Measurements from ENCODE around the gene CLCNKB. TPM values are rescaled to one million over a fixed set of nuclear protein-coding genes. Genes with fewer than 3 reads are reported as not detected.

Gene CLCNKB
- total RNA-seq, 1 donor from 2014 or later: not detected

- Histone ChIP-seq H3K4me3 (no peak overlapping the region), H3K9me3 (no peaks in the 10 kb centered on the region), H3K36me3 (no peaks in the 10 kb centered on the region), H3K27me3 (no peaks in the 10 kb centered on the region), H3K27ac (peak overlapping the region in 1 of 2 donors; percentile 59), H3K4me1 (peaks cover 19 to 24% of the 10 kb centered on the region in 2 donors)
- intact Hi-C loops (cut with DNase I): loop anchor here (5.0 kb wide), 1 partner anchor 291 kb away; the partner anchor contains the start of gene SZRD1
- peak in 1 of 2 donors; percentile 86 for DNase-seq (ENCODE audit: low spot score in 2 of 2)
- TF ChIP-seq, protein P1, sequence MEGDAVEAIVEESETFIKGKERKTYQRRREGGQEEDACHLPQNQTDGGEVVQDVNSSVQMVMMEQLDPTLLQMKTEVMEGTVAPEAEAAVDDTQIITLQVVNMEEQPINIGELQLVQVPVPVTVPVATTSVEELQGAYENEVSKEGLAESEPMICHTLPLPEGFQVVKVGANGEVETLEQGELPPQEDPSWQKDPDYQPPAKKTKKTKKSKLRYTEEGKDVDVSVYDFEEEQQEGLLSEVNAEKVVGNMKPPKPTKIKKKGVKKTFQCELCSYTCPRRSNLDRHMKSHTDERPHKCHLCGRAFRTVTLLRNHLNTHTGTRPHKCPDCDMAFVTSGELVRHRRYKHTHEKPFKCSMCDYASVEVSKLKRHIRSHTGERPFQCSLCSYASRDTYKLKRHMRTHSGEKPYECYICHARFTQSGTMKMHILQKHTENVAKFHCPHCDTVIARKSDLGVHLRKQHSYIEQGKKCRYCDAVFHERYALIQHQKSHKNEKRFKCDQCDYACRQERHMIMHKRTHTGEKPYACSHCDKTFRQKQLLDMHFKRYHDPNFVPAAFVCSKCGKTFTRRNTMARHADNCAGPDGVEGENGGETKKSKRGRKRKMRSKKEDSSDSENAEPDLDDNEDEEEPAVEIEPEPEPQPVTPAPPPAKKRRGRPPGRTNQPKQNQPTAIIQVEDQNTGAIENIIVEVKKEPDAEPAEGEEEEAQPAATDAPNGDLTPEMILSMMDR (IDR thresholded peaks at IDR 0.05): no peak
These were observed 32.7 kb downstream of the CLCNKB start for GRCh38 chr1:16076031-16076864.

- Histone ChIP-seq H3K36me3 (no peaks in the 10 kb centered on the region), H3K27me3 (no peaks in the 10 kb centered on the region), H3K4me1 (peaks cover 19 to 24% of the 10 kb centered on the region in 2 donors), H3K9me3 (no peaks in the 10 kb centered on the region), H3K4me3 (no peak overlapping the region), H3K27ac (peak overlapping the region in 1 of 2 donors; percentile 59)
- intact Hi-C loops (cut with DNase I): loop anchor here (5.0 kb wide), 1 partner anchor 290 kb away; the partner anchor contains the start of gene SZRD1
- no peak for DNase-seq (ENCODE audit: low spot score in 2 of 2)
- TF ChIP-seq, protein P1 (IDR thresholded peaks at IDR 0.05): no peak
These were observed 33.3 kb downstream of the CLCNKB start for GRCh38 chr1:16076865-16077238.

- H3K4me3 ChIP-seq: no peak overlapping the region
- H3K27ac ChIP-seq: peak overlapping the region in 1 of 2 donors; percentile 5
- TF ChIP-seq, protein P1 (IDR thresholded peaks at IDR 0.05): no peak
- no peaks in the 10 kb centered on the region for H3K27me3 ChIP-seq
- H3K4me1 ChIP-seq: peaks cover 19 to 24% of the 10 kb centered on the region in 2 donors
- H3K36me3 ChIP-seq: no peaks in the 10 kb centered on the region
- DNase-seq (ENCODE audit: low spot score in 2 of 2): no peak
- intact Hi-C loops (cut with DNase I): loop anchor here (2.0 to 5.0 kb wide), 2 partner anchors 167 to 290 kb away; partner anchors contain the start of gene SZRD1
- no peaks in the 10 kb centered on the region for H3K9me3 ChIP-seq
These were observed 34.0 kb downstream of the CLCNKB start for GRCh38 chr1:16077406-16078245.

DNA sequence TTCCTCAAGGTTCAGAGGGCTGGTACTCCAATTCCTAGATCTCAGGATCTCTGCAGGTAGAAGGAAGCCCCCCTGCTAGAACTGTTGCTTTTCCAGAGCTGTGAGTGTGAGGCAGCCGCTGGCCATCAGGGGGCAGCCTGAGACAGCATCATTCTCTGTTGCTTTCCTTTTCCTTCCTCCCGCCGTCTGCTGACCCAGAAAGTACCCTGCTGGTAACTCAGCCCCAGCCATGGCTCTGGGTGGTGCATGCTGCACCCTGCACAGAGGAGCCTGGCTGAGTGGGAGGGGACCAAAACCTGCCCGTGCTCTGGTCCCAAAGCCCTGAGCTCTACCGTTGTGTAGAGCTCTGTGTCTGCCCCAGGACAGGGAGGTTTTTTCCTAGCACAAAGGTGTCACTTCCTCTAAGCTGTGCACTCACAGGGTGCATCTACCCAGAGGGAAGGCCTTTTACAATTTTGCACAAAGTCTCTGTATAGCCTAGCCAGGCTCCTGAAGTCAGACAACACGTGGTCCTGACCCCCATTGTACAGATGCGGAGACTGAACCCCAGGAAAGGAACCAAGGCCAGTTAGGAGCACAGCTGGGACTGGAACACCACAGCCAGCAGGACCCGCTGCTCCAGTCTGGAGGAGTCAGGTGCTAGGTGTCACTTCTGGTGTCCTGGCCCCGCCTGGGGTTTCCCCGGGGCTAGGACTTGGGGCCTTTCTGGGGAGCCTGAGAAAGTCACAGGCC is 35.5 kb downstream of the CLCNKB start:
- Histone ChIP-seq H3K27ac (peak overlapping the region in 1 of 2 donors; percentile 19), H3K4me1 (peaks cover 8 to 15% of the 10 kb centered on the region in 2 donors), H3K36me3 (no peaks in the 10 kb centered on the region), H3K27me3 (no peaks in the 10 kb centered on the region), H3K4me3 (no peak overlapping the region), H3K9me3 (no peaks in the 10 kb centered on the region)
- TF ChIP-seq, protein P1 (IDR thresholded peaks at IDR 0.05): peak; percentile 88 to 97 (median 92)
- peak in 1 of 2 donors; percentile 90 for DNase-seq (ENCODE audit: low spot score in 2 of 2)
- intact Hi-C loops (cut with DNase I): loop anchor here (1.0 to 5.0 kb wide), 3 partner anchors 108 to 288 kb away; partner anchors contain the start of gene SZRD1
